ENCODE results near the gene TFPI2.

Gene TFPI2

DNA sequence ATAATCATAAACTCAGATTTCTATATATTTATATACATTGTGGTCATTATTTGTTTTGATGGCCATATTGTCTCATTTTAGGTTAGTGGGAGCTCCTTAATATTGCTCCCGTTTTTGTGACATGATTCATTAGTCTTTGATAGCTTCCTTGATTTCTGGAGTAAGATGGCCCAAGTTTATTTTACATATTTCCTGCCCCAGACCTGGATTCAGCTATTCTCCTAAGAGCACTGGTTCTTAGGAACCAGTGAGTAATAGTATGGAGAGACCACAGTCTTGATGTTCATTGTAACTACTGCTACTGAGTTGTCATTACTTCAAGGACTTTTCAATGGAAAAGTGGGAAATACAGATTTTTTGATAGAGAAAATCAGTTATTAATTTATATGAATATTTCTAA lies 6.0 kb downstream of the TFPI2 start:
- peak; percentile 58 to 68 for DNase-seq (ENCODE audit: low read depth in 2 of 2)
- TF ChIP-seq, protein P1, sequence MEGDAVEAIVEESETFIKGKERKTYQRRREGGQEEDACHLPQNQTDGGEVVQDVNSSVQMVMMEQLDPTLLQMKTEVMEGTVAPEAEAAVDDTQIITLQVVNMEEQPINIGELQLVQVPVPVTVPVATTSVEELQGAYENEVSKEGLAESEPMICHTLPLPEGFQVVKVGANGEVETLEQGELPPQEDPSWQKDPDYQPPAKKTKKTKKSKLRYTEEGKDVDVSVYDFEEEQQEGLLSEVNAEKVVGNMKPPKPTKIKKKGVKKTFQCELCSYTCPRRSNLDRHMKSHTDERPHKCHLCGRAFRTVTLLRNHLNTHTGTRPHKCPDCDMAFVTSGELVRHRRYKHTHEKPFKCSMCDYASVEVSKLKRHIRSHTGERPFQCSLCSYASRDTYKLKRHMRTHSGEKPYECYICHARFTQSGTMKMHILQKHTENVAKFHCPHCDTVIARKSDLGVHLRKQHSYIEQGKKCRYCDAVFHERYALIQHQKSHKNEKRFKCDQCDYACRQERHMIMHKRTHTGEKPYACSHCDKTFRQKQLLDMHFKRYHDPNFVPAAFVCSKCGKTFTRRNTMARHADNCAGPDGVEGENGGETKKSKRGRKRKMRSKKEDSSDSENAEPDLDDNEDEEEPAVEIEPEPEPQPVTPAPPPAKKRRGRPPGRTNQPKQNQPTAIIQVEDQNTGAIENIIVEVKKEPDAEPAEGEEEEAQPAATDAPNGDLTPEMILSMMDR (IDR thresholded peaks at IDR 0.05; ENCODE audit: low read depth, low read length) = no peak
- H3K4me3 ChIP-seq (replicated peaks in 1 of 2; ENCODE audit: low read depth in 2 of 2, low read length in 2 of 2) = no peak overlapping the region

DNA sequence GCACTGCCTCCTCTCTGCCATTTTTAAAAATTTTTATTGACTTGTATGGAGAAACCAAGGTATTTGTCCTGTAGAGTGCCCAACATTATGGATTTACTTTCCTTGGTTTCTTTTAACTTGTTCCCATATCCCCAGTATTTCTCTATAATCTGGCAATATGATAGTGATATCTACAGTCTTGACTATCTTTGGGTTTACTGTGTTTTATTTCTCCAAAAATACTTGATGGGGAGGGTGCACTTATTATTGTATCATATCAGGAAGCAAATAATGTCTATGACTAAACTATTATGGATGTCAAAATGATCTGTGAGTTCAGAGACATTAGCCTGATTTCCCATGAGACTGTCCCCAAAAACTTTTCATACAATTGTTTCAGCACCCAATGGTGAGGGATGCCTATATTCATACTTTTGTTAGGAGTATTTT lies 6.6 kb downstream of the TFPI2 start:
- TF ChIP-seq, protein P1 (IDR thresholded peaks at IDR 0.05; ENCODE audit: low read depth, low read length) = no peak
- no peak overlapping the region for H3K4me3 ChIP-seq (replicated peaks in 1 of 2; ENCODE audit: low read depth in 2 of 2, low read length in 2 of 2)
- DNase-seq (ENCODE audit: low read depth in 2 of 2) = peak in 1 of 2 donors; percentile 56

- peak; percentile 59 to 67 for DNase-seq (ENCODE audit: low read depth in 2 of 2)
- TF ChIP-seq, protein P1 (IDR thresholded peaks at IDR 0.05; ENCODE audit: low read depth, low read length) = no peak
- H3K4me3 ChIP-seq (replicated peaks in 1 of 2; ENCODE audit: low read depth in 2 of 2, low read length in 2 of 2) = no peak overlapping the region
Observed at GRCh38 chr7:93883078-93883916, 7.3 kb downstream of the TFPI2 start.

DNA sequence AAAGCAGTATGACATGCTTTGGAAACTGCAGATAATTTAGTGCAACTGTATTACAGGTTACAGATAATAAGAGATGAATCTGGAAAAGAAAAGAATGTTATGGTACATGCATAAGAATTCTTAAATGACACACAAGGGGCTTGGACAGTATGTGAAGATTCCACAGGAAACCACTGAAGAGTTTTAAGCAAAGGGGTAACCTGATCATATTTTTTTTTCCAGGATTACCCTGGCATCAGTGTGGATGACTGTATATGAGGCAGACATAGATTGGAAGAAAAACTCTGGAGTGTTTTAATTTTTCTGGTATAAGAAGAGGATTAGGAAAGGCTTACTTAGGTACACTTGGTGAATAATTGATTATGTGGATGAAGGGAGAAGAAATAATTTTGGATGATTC lies 8.1 kb downstream of the TFPI2 start:
- TF ChIP-seq, protein P1 (IDR thresholded peaks at IDR 0.05; ENCODE audit: low read depth, low read length) = no peak
- DNase-seq (ENCODE audit: low read depth in 2 of 2) = no peak
- H3K4me3 ChIP-seq (replicated peaks in 1 of 2; ENCODE audit: low read depth in 2 of 2, low read length in 2 of 2) = no peak overlapping the region

DNA sequence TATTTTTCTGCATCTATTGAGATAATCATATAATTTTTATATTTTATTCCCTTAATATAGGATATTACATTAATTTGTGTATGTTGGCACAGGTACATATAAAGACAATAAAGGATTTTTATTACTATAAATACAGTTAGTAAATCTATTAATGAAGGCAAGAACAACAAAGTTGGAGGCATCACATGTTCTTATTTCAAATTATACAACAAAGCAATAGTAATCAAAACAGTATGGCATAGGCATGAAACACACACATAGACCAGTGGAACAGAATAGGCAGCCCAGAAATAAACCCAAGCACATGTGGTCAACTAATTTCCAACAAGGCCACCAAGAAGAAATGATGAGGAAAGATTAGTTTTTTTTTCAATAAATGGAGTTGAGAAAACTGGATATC lies 11.2 kb downstream of the TFPI2 start:
- TF ChIP-seq, protein P1 (IDR thresholded peaks at IDR 0.05; ENCODE audit: low read depth, low read length) = no peak
- no peak for DNase-seq (ENCODE audit: low read depth in 2 of 2)
- no peak overlapping the region for H3K4me3 ChIP-seq (replicated peaks in 1 of 2; ENCODE audit: low read depth in 2 of 2, low read length in 2 of 2)

DNA sequence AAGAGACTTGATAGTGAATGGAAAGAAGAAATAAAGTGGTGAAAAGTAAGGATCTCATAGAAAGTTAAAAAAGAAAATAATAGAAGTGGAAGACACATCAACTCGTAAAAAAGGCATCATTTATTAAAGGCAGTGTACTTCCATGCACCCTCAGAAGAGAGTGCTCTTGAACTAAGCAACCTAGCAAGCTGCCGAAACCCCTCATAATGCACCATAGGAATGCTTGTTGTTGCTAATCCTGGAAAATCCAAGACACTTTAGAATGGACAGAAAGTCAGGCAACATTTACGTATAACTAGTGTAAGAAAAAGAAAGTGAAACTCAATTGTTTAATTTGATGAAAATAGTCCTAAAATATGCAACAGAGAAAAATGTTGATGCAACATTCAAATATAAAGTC lies 12.8 kb downstream of the TFPI2 start:
- DNase-seq (ENCODE audit: low read depth in 2 of 2) = no peak
- TF ChIP-seq, protein P1 (IDR thresholded peaks at IDR 0.05; ENCODE audit: low read depth, low read length) = no peak
- no peak overlapping the region for H3K4me3 ChIP-seq (replicated peaks in 1 of 2; ENCODE audit: low read depth in 2 of 2, low read length in 2 of 2)
